NOMO-1 treated with dmso at 0.1 percent for 144 hours (cell line): ENCODE results near the gene NPBWR2.
"Not testable (repeated sequence)": the region's sequence is repeated elsewhere in the genome, so short reads cannot be mapped to it uniquely, and the experiment has no call there.

ENCODE experiments used
- DNase-seq: peaks from one replicate; lab custom pipeline; 2025; ENCODE audit not compliant: unreplicated experiment; lab: John Stamatoyannopoulos, UW

The NPBWR2 gene

DNA sequence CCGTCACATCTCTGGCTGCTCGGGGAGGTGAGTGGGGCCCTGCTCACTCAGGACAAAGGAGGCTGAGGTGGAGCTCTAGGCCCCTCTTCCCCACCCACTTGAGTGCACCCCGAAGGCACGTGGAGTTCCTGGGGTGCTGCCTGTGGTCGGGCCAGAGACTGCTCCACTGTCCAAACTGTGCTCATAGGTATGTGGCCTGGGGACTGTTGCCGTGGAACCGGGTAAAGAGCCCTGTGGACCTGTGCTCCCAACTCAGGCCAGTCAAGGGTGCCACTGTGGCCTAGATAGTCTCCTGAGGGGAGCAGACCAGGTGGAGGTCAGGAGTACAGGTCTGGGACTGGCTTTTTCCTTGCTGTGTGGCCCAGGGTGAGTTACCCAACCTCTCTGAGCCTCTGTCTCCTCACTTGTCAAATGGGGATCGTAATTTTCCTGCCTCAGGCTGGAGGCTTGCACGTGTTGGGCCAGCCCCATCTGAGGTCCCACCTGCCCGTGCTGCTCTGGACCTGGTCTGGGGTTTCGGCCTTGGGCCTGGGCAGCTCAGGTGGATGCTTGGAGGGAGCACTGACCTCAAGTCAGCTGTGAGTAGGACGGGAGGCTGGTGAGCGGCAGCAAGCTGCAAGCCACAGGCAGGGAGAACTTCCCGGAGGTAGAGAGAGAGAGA, 12.4 kb upstream of the NPBWR2 start:
- DNase-seq: no peak

GRCh38 chr20:64119301-64119680, 11.9 kb upstream of the NPBWR2 start:
- no peak for DNase-seq

DNA sequence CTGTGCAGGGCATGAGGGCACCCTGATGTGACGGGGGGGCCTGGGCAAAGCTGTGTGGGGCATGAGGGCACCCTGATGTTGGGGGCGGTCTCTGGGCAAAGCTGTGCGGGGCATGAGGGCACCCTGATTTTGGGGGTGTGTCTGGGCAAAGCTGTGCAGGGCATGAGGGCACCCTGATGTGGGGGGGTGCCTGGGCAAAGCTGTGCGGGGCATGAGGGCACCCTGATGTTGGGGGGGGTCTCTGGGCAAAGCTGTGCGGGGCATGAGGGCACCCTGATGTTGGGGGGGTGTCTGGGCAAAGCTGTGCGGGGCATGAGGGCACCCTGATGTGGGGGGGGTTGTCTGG, 10.0 kb upstream of the NPBWR2 start:
- not testable (repeated sequence) for DNase-seq

DNA sequence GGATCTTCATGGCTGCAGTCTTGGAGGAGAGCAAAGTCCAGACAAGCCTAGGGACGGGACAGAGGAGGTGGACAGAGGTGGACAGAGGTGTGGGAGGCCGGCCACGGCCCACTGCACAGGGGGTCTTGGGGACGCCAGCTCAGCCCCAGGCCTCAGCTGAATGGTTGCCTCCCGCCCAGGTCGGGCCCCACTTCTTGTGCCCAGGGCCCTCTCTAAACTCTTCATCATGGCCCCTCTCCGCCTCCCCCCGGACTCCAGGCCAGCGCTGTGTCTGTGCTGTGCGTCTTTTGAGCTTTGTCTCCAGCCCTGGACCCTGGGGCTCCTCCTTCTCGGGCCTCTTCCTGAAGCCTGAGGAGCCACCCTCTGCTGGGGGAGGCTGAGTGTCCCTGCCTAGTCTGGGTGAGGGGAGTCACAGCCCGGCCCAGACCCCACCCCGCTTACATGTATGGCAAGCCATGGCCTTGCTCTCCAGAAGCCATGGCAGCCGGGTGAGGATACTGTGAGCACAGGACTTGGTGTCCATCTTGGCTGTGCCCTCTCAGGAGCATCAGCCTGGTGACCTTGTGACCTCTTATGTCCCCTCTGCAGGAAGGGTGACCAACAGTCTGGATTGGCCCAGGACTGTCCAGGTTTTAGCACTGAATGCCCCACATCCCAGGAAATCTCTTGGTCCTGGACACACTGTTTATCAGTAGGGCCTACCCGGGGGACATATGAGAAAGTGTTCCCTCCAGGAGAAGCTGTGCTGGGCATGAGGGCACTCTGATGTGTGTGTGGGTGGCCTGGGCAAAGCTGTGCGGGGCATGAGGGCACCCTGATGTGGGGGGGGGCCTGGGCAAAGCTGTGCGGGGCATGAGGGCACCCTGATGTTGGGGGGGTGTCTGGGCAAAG, 9.4 kb upstream of the NPBWR2 start:
- DNase-seq: no peak

DNA sequence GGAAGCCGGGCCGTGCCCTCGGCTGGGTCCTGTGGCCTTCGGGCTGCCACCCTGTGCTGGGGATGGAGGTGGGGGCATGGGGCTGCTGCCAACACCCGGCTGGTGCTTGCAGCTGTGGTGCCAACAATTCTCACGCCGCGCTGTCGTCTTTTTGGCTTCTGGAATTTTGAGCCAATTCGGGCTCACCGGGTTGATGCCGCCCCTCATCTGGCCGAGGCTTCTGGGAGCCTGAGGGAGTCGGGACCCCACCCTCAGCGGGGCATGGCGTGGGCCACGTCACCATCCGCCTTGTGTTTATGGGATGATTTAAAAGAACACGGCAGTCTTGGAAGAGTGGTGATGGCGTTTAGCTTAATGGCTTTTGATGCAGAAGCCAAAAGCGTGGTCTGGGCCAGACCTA, 8.7 kb upstream of the NPBWR2 start:
- DNase-seq: no peak

DNA sequence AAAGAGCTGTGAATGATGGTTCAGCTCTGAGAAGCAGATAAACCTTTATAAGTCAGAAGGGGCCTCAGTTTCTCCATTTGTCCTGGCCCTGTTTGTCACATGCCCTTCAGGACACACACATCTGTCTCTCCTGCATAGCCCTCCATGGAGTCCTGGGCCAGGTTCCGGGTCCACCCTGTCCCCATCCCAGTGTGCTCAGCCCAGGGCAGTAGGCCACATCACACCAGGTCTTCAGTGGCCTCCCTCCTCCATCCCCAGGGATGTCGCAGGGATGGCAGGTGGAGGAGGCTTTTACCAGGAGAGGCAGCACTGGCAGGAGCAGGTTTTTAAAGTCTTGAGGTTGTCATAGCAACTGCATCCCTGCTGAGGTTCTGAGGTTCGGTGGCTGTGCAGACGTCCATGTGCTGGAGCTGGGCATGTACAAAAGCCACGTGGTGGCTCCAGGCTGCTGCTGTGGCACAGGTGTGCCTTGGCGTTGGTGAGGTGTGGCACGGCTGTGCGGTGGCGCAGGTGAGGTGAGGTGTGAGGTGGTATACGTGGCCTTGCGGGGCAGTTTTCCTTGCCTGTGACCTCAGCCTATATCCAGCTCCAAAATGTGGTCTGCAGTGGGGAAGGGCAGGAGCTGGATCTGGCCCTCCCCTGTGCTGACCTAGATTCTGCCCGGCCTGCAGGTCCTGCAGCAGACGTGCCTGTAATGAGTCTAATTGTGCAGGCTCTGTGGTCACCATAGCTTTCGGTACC, 8.0 kb upstream of the NPBWR2 start:
- DNase-seq: no peak

DNA sequence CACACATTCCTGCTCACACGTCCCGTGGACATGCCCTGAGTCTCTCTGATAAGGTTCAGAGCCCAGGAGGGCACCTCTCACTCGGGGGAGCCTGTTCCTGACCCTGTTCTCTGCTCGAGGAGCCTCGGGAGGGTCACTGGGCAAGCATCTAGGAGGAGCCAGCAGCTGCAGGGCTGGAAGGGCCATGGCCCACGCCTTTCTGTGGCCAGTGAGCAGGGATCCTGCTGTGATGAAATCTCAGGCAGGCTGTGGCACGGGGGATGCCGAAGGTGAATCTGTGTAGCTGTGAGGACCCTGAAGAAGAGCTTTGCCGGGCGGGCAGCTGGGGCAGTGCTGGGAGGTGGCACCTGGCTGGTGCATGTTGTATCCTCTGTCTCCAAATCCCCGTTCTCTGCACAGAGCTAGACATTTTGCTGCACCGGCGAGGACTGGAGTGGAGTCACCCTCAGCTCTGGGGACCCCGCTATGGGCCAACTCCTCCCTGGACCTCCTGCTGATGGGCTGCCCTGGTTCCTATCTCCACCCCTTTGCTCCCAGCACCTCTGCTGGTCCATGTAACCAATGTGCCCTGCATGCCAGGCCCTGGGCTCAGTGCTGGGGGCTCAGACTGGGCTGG, 7.1 kb upstream of the NPBWR2 start:
- DNase-seq: no peak

- DNase-seq: no peak
Measured at GRCh38 chr20:64113796-64114355, 6.5 kb upstream of the NPBWR2 start.

DNA sequence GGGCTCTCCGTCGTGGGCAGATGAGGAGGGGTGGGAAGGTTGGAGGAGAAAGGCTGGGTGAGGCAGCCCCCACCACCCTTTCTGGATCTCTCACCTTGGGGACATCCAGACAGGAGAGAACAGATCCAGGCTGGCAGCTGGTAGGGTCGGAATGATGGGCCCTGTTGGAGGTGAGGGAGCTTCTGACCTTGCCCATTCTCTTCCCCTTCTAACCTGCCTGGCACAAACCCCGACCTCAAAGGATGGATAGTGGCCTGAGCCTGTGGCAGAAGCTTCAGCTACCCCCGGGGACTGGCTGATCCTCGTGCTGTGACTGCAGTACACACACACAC, 6.0 kb upstream of the NPBWR2 start:
- DNase-seq: no peak

DNA sequence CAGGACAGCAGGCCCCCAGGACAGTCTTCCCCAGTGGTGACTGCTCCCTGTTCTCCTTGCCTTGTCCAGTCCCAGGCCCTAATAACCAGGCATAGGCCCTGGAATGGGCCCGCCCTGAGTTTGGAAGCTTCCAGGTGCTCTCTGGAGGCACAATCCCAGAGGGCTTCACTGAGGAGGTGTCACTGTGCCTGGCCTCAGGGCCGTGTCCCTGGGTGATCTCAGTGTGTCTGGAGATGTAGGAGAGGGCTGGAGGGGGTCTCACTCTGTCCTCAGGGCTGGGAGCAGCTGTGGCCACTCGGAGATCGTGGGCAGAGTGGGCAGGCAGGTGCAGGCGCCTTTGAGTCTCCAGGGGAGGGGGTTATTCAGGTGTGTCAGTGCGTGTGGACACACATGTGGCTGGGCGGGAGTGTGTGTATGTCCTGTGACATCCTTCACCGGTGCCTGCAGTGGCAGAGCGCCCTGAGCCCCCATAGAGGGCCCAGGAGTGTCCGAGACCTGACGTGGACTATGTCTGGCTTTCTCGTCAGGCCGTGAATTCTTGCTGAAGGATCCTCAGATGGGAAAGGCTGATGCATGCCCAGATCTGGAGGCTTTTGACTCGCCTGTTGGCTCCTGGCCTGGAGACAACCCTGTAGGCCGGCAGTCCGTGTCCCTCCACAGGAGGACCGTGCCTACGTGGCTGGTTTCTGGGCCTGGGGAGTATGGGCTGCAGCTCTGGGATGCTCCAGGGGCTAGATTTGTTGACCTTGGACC, 5.5 kb upstream of the NPBWR2 start:
- DNase-seq: no peak

- no peak for DNase-seq
Measured at GRCh38 chr20:64111841-64112641, 4.7 kb upstream of the NPBWR2 start.

- DNase-seq: no peak
Measured at GRCh38 chr20:64110411-64111068, 3.2 kb upstream of the NPBWR2 start.

GRCh38 chr20:64109831-64110391, 2.5 kb upstream of the NPBWR2 start:
- DNase-seq: no peak

GRCh38 chr20:64108731-64109681, 1.6 kb upstream of the NPBWR2 start:
- DNase-seq: no peak

DNA sequence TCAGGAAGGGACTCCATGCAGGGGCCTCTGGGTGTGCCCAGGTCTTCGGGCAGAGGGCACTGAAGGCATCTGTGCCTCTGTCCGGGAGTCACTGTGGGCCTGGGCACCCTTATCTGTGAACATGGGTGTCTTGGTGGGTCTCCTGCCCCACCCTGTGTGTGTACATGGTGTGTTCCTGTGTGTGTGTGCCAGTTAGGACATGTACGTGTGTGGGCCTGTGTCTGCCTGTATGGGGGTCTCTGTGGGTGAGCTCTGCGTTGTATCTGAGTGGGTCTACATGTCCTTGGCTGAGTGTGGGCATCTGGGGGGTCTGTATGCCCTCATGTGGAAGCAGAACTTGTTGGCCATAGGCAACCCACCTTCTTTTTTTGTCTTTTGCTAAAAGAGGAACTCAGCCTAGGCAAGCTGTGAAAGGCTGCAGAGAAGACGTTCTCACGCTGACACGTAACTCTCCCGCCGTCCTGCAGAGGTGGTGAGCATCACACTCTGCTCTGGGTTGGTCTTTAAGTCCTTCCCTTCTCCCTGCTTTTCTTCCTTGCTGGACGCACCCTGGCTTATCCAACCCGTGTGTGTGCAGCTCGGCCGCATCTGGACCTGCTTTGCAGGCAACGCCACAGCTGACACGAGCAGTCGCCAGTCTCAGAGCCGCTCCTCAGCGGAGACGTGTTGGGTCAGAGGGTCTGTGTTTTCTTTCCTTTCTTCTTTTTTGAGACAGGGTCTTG, 532 bp upstream of the NPBWR2 start:
- peak; percentile 50 for DNase-seq

GRCh38 chr20:64106435-64106961, 867 bp downstream of the NPBWR2 start:
- no peak for DNase-seq

DNA sequence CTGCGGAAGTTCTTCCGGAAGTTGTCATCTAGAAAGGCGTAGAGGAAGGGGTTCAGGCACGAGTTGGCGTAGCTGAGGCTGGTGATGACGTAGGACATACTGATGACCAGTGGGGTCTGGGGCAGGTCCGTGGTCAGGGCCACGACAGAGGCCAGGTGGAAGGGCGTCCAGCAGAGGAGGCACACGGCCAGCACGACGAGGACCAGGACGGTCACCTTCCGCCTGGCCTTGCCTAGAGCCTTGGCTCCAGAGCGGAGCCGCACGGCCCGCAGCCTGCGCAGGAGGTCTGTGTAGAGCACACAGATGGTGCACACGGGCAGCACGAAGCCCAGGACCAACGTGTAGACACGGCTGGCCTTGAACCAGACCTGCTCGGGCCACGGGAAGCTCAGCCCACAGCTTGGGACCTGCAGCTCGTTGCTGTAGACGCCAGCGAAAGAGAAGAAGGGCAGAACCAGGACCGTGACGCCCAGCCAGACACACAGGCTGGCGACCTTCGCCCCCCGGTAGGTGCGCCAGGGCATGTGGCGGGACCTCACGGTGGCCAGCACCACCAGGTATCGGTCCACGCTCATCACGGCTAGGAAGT, 1.4 kb downstream of the NPBWR2 start:
- no peak for DNase-seq
